Keratinocyte (primary cell): ENCODE measurements around the gene MICAL1. TPM values are rescaled to one million over a fixed set of nuclear protein-coding genes. Genes with fewer than 3 reads are reported as not detected.

Source experiments
- DNase-seq: peaks from one replicate; pipeline ENCODE4 v3.0.0-alpha.2; 2011; ENCODE audit warnings: low read depth, missing footprints, low spot score
- FAIRE-seq: peaks from 2 replicates; lab custom pipeline; 2011; peaks lifted over from hg19 to GRCh38; lab: Jason Lieb, UNC
- H2AFZ ChIP-seq: 2 replicates; pipeline ENCODE4 v1.6.0; 2012; ENCODE audit warnings: low read length, control low read depth, inconsistent platforms; ENCODE audit not compliant: control insufficient read depth
- H3K27ac ChIP-seq: 2 replicates; pipeline ENCODE4 v1.5.1; 2011; ENCODE audit warnings: low read length; ENCODE audit not compliant: control insufficient read depth, insufficient read depth
- H3K27me3 ChIP-seq: 3 replicates; pipeline ENCODE4 v1.6.0; 2011; ENCODE audit warnings: low read length; ENCODE audit not compliant: control insufficient read depth, insufficient read depth; ENCODE audit errors: extremely low read depth
- H3K36me3 ChIP-seq, 2 experiments: 2 replicates in 1 of 2; 3 replicates in 1 of 2; pipeline ENCODE4 v1.5.1; 2011; ENCODE audit warnings: low read length in 2 of 2, mild to moderate bottlenecking in 1 of 2; ENCODE audit not compliant: control insufficient read depth in 2 of 2, insufficient read depth in 2 of 2; ENCODE audit errors: extremely low read depth in 1 of 2
- H3K4me1 ChIP-seq: 3 replicates; pipeline ENCODE4 v1.5.1; 2011; ENCODE audit warnings: low read length; ENCODE audit not compliant: control insufficient read depth, insufficient read depth; ENCODE audit errors: extremely low read depth
- H3K4me2 ChIP-seq: 3 replicates; pipeline ENCODE4 v1.6.0; 2011; ENCODE audit warnings: low read depth, low read length; ENCODE audit not compliant: control insufficient read depth, insufficient read depth; ENCODE audit errors: extremely low read depth
- H3K4me3 ChIP-seq, 3 experiments: fragments of 200-600 bp in 1 of 3; sonication (generic) in 1 of 3; 2 replicates in 2 of 3; 3 replicates in 1 of 3; pipeline ENCODE4 v1.5.1; 2011 to 2016; ENCODE audit warnings: low read length in 3 of 3, mild to moderate bottlenecking in 3 of 3, control low read depth in 2 of 3, inconsistent platforms in 1 of 3, low read depth in 1 of 3, mixed read lengths in 1 of 3, mixed run types in 1 of 3, moderate library complexity in 1 of 3; ENCODE audit not compliant: control insufficient read depth in 2 of 3, insufficient read depth in 2 of 3; ENCODE audit errors: extremely low read depth in 1 of 3
- H3K79me2 ChIP-seq: 2 replicates; pipeline ENCODE4 v1.6.0; 2012; ENCODE audit warnings: low read length; ENCODE audit not compliant: control insufficient read depth, insufficient read depth
- H3K9ac ChIP-seq: 3 replicates; pipeline ENCODE4 v1.6.0; 2011; ENCODE audit warnings: low read length; ENCODE audit not compliant: control insufficient read depth, insufficient read depth; ENCODE audit errors: extremely low read depth
- H3K9me1 ChIP-seq: 3 replicates; pipeline ENCODE4 v1.6.0; 2011; ENCODE audit warnings: low read length; ENCODE audit not compliant: control insufficient read depth, insufficient read depth; ENCODE audit errors: extremely low read depth
- H3K9me3 ChIP-seq: 2 replicates; pipeline ENCODE4 v1.5.1; 2012; ENCODE audit warnings: low read depth, low read length; ENCODE audit not compliant: control insufficient read depth
- H4K20me1 ChIP-seq: 3 replicates; pipeline ENCODE4 v1.6.0; 2011; ENCODE audit warnings: low read length; ENCODE audit not compliant: control insufficient read depth, insufficient read depth; ENCODE audit errors: extremely low read depth
- EZH2 ChIP-seq: IDR thresholded peaks from one replicate; pipeline ENCODE4 v1.6.1; 2012; ENCODE audit warnings: inconsistent platforms, mild to moderate bottlenecking, low read length, moderate library complexity
- dilution Hi-C: fragments of 300-500 bp; cut with MboI; formaldehyde crosslinking; loops from one replicate; pipeline ENCODE4 v1.7.0; 2020; ENCODE audit warnings: low sequenced_read_pairs; ENCODE audit not compliant: extremely low pct_ligation_motif_present
- polyA plus RNA-seq, 5 experiments: library from polyadenylated mRNA; depleted of rRNA in 3 of 5; stranded (reverse) in 3 of 5; stranded (forward) in 1 of 5; unstranded in 1 of 5; fragments of >200 nt; gene quantifications; 1 replicate in 1 of 5; 2 replicates in 3 of 5; 3 replicates in 1 of 5; pipeline versions ENCODE4 v1.2.1 to v1.2.3, GENCODE V29; 2011 to 2012; ENCODE audit warnings: missing spikeins in 2 of 5, low read depth in 1 of 5, low replicate concordance in 1 of 5
- TF ChIP-seq, protein P1 (sequence below), 3 experiments: IDR thresholded peaks in 1 of 3; conservative IDR thresholded peaks in 1 of 3; optimal IDR thresholded peaks in 1 of 3; 2 replicates in 2 of 3; 3 replicates in 1 of 3; pipeline versions ENCODE3 to v1.5.1; 2011; ENCODE audit warnings: low read length in 3 of 3, mild to moderate bottlenecking in 3 of 3, moderate library complexity in 2 of 3, control low read depth in 1 of 3, inconsistent platforms in 1 of 3; ENCODE audit not compliant: insufficient read depth in 2 of 3; ENCODE audit errors: extremely low read depth in 1 of 3

MICAL1 gene
- polyA plus RNA-seq, 1 donor (not counting 4 experiments of a cell fraction or from before 2014, with no cell fraction given), result 25.6 TPM

DNA sequence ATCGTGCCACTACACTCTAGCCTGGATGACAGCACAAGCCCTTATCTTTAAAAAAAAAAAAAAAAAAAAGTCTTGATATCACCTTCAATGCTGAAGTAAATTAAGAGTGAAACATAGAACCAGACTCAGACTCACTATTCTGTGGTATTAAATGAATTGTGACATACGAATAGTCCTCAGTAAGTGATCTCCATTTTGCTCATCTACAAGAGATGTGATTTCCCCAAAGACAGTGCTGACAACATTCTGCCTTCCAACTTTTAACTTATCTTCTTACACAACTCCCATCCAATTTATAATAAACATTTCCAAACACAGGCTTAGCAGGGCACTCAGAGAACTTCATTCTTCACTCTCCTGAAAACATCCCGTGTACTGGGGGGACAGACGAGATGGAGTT is 19.4 kb upstream of the MICAL1 start:
- H2AFZ ChIP-seq, result no peak overlapping the region
- H3K9ac ChIP-seq, result no peak overlapping the region
- no peak overlapping the region for H3K27ac ChIP-seq
- dilution Hi-C loops, result no loop called here
- H3K27me3 ChIP-seq, result no peaks in the 10 kb centered on the region
- peaks cover 3% of the 10 kb centered on the region for H4K20me1 ChIP-seq
- peaks cover 31% of the 10 kb centered on the region for H3K79me2 ChIP-seq
- TF ChIP-seq, protein P1, sequence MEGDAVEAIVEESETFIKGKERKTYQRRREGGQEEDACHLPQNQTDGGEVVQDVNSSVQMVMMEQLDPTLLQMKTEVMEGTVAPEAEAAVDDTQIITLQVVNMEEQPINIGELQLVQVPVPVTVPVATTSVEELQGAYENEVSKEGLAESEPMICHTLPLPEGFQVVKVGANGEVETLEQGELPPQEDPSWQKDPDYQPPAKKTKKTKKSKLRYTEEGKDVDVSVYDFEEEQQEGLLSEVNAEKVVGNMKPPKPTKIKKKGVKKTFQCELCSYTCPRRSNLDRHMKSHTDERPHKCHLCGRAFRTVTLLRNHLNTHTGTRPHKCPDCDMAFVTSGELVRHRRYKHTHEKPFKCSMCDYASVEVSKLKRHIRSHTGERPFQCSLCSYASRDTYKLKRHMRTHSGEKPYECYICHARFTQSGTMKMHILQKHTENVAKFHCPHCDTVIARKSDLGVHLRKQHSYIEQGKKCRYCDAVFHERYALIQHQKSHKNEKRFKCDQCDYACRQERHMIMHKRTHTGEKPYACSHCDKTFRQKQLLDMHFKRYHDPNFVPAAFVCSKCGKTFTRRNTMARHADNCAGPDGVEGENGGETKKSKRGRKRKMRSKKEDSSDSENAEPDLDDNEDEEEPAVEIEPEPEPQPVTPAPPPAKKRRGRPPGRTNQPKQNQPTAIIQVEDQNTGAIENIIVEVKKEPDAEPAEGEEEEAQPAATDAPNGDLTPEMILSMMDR (optimal IDR thresholded peaks at IDR 0.05 in 1 of 3, IDR thresholded peaks at IDR 0.05 in 1 of 3, conservative IDR thresholded peaks at IDR 0.05 in 1 of 3; ENCODE audit: extremely low read depth in 1 of 3, insufficient read depth in 2 of 3, low read length in 3 of 3), result no peak
- TF ChIP-seq EZH2, result no peak
- peaks cover 11% of the 10 kb centered on the region for H3K4me1 ChIP-seq
- no peak overlapping the region for H3K4me2 ChIP-seq
- H3K9me1 ChIP-seq, result peaks cover 3% of the 10 kb centered on the region
- no peak overlapping the region for H3K4me3 ChIP-seq
- no peaks in the 10 kb centered on the region for H3K9me3 ChIP-seq
- no peak for FAIRE-seq
- DNase-seq, result no peak
- H3K36me3 ChIP-seq, result peaks cover 34 to 39% of the 10 kb centered on the region in 2 experiments

DNA sequence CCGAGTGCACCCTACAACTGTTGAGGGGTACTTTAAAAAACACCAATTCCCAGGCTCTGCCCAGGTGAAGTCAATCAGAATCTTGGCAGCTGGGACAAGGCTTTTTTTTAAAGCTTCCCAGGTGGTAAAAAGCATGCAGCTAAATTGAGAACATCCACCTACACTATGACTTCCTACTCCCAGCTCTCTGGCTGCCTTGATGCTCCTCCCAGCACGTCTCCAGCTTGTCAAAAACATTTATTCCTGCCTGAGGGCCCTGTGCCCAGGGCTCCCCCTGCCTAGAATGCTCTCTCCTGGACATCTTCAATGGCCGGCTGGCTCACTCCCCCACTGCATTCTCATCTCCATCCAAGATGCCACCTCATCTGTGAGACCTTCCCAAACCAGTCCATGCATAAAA is 17.5 kb upstream of the MICAL1 start:
- no peaks in the 10 kb centered on the region for H3K4me1 ChIP-seq
- TF ChIP-seq EZH2, result no peak
- TF ChIP-seq, protein P1 (optimal IDR thresholded peaks at IDR 0.05 in 1 of 3, IDR thresholded peaks at IDR 0.05 in 1 of 3, conservative IDR thresholded peaks at IDR 0.05 in 1 of 3; ENCODE audit: extremely low read depth in 1 of 3, insufficient read depth in 2 of 3, low read length in 3 of 3), result no peak
- no peak overlapping the region for H3K9ac ChIP-seq
- H3K9me3 ChIP-seq, result no peaks in the 10 kb centered on the region
- DNase-seq (no peak), FAIRE-seq (no peak)
- no peaks in the 10 kb centered on the region for H3K9me1 ChIP-seq
- H2AFZ ChIP-seq, result no peak overlapping the region
- dilution Hi-C loops, result no loop called here
- H3K27me3 ChIP-seq, result no peaks in the 10 kb centered on the region
- H3K4me3 ChIP-seq, result no peak overlapping the region
- H3K27ac ChIP-seq, result no peak overlapping the region
- peaks cover 3% of the 10 kb centered on the region for H4K20me1 ChIP-seq
- H3K4me2 ChIP-seq, result no peak overlapping the region
- peaks cover 41% of the 10 kb centered on the region in 2 experiments for H3K36me3 ChIP-seq
- peaks cover 17% of the 10 kb centered on the region for H3K79me2 ChIP-seq
